PC-9 (cell line): ENCODE data around the gene ST8SIA2.

Experiments
- CTCF ChIP-seq: fragments of 200-600 bp; sonication (generic); conservative IDR thresholded peaks from 2 replicates; pipeline ENCODE4 v1.6.1; 2017; ENCODE audit warnings: mixed run types, antibody characterized with exemption, mild to moderate bottlenecking, moderate library complexity
- EZH2 ChIP-seq: fragments of 200-600 bp; sonication (generic); IDR thresholded peaks from 2 replicates; pipeline ENCODE4 v1.8.0; 2017; ENCODE audit warnings: antibody characterized with exemption, low read depth

- TF ChIP-seq CTCF (no peak), EZH2 (no peak)
Observed at GRCh38 chr15:92448370-92448769, 54.7 kb downstream of the ST8SIA2 start.
